ENCODE data around the gene CNPPD1.

CNPPD1 gene

GRCh38 chr2:219163156-219163555, 13.6 kb downstream of the CNPPD1 start:
- H3K4me3 ChIP-seq (ENCODE audit: low read depth, low read length), result no peak overlapping the region

GRCh38 chr2:219161097-219161496, 15.6 kb downstream of the CNPPD1 start:
- peak overlapping the region; percentile 75 for H3K4me3 ChIP-seq (ENCODE audit: low read depth, low read length)

- H3K4me3 ChIP-seq (ENCODE audit: low read depth, low read length), result peak within 1 kb of the TSS; percentile 75
These were observed 16.3 kb downstream of the CNPPD1 start, which contains the start of gene NHEJ1 for GRCh38 chr2:219160186-219161017. TSS of gene NHEJ1 (minus strand) at chr2:219160815. CDS start at chr2:219158362, 2,453 bp downstream.

GRCh38 chr2:219159771-219160185, 16.9 kb downstream of the CNPPD1 start:
- H3K4me3 ChIP-seq (ENCODE audit: low read depth, low read length), result peak overlapping the region; percentile 75

GRCh38 chr2:219158586-219158985, 18.1 kb downstream of the CNPPD1 start:
- H3K4me3 ChIP-seq (ENCODE audit: low read depth, low read length), result no peak overlapping the region

GRCh38 chr2:219158025-219158424, 18.7 kb downstream of the CNPPD1 start:
- H3K4me3 ChIP-seq (ENCODE audit: low read depth, low read length), result no peak overlapping the region

GRCh38 chr2:219157396-219157795, 19.3 kb downstream of the CNPPD1 start:
- no peak overlapping the region for H3K4me3 ChIP-seq (ENCODE audit: low read depth, low read length)

GRCh38 chr2:219155054-219155644, 21.6 kb downstream of the CNPPD1 start:
- H3K4me3 ChIP-seq (ENCODE audit: low read depth, low read length), result no peak overlapping the region

- H3K4me3 ChIP-seq (ENCODE audit: low read depth, low read length), result no peak overlapping the region
These were observed 27.1 kb downstream of the CNPPD1 start for GRCh38 chr2:219149667-219150066.

- H3K4me3 ChIP-seq (ENCODE audit: low read depth, low read length), result no peak overlapping the region
These were observed 34.4 kb downstream of the CNPPD1 start for GRCh38 chr2:219142329-219142728.

- H3K4me3 ChIP-seq (ENCODE audit: low read depth, low read length), result no peak overlapping the region
These were observed 36.0 kb downstream of the CNPPD1 start for GRCh38 chr2:219140722-219141121.

- no peak overlapping the region for H3K4me3 ChIP-seq (ENCODE audit: low read depth, low read length)
These were observed 42.7 kb downstream of the CNPPD1 start for GRCh38 chr2:219133976-219134375.

GRCh38 chr2:219131744-219132143, 45.0 kb downstream of the CNPPD1 start:
- H3K4me3 ChIP-seq (ENCODE audit: low read depth, low read length), result no peak overlapping the region

- no peak overlapping the region for H3K4me3 ChIP-seq (ENCODE audit: low read depth, low read length)
These were observed 45.4 kb downstream of the CNPPD1 start for GRCh38 chr2:219131327-219131726.

GRCh38 chr2:219129589-219129988, 47.1 kb downstream of the CNPPD1 start:
- no peak overlapping the region for H3K4me3 ChIP-seq (ENCODE audit: low read depth, low read length)

GRCh38 chr2:219128396-219128795, 48.3 kb downstream of the CNPPD1 start:
- no peak overlapping the region for H3K4me3 ChIP-seq (ENCODE audit: low read depth, low read length)

- no peak overlapping the region for H3K4me3 ChIP-seq (ENCODE audit: low read depth, low read length)
These were observed 49.6 kb downstream of the CNPPD1 start for GRCh38 chr2:219127037-219127635.

GRCh38 chr2:219126555-219126954, 50.2 kb downstream of the CNPPD1 start:
- no peak overlapping the region for H3K4me3 ChIP-seq (ENCODE audit: low read depth, low read length)

- no peak overlapping the region for H3K4me3 ChIP-seq (ENCODE audit: low read depth, low read length)
These were observed 50.8 kb downstream of the CNPPD1 start for GRCh38 chr2:219125886-219126270.

- H3K4me3 ChIP-seq (ENCODE audit: low read depth, low read length), result no peak overlapping the region
These were observed 51.4 kb downstream of the CNPPD1 start for GRCh38 chr2:219125225-219125885.

GRCh38 chr2:219124381-219125110, 52.2 kb downstream of the CNPPD1 start:
- H3K4me3 ChIP-seq (ENCODE audit: low read depth, low read length), result no peak overlapping the region

All from iPS-11a (cell line).